HepG2 (cell line): ENCODE data around the gene BCL2L13. TPM values are rescaled to one million over a fixed set of nuclear protein-coding genes. Genes with fewer than 3 reads are reported as not detected.
A peak's percentile ranks its signal among the peaks of the same experiment; 100 is the strongest.

Experiments
- ARID3A ChIP-seq: IDR thresholded peaks from 2 replicates; pipeline ENCODE4 v1.6.1; 2012; ENCODE audit warnings: low read depth, low read length, improper control_type of control experiment
- ASH2L ChIP-seq: fragments of 300-600, 200-600 bp; sonication (generic); IDR thresholded peaks from 2 replicates; pipeline ENCODE4 v1.7.0; 2017; ENCODE audit warnings: low read depth, mild to moderate bottlenecking, moderate library complexity, mixed read lengths, low read length; ENCODE audit not compliant: insufficient read length
- FOXP4 ChIP-seq: sonication (generic); formaldehyde crosslinking; IDR thresholded peaks from 2 replicates; pipeline ENCODE4 v1.4.0; 2020; ENCODE audit warnings: missing genetic modification reagents
- GFI1 ChIP-seq: sonication (generic); formaldehyde crosslinking; IDR thresholded peaks from 2 replicates; pipeline ENCODE4 v1.5.0; 2020; ENCODE audit warnings: missing genetic modification reagents, mild to moderate bottlenecking, borderline replicate concordance
- HMG20A ChIP-seq: IDR thresholded peaks from 2 replicates; pipeline ENCODE4 v1.6.1; 2016; ENCODE audit warnings: borderline replicate concordance
- HNF1A ChIP-seq, 2 experiments: sonication (generic) in 1 of 2; formaldehyde crosslinking in 1 of 2; IDR thresholded peaks; 2 replicates each; pipeline versions ENCODE4 v1.4.0 to v1.6.1; 2016 to 2020; ENCODE audit warnings: borderline replicate concordance in 1 of 2, low read depth in 1 of 2, mild to moderate bottlenecking in 1 of 2, missing genetic modification reagents in 1 of 2
- ISL2 ChIP-seq: sonication (generic); formaldehyde crosslinking; IDR thresholded peaks from 2 replicates; pipeline ENCODE4 v1.5.0; 2020; ENCODE audit warnings: missing genetic modification reagents
- NCOR1 ChIP-seq: fragments of 200-600 bp; sonication (generic); IDR thresholded peaks from 2 replicates; pipeline ENCODE4 v1.7.0; 2017; ENCODE audit warnings: antibody characterized with exemption, low read length, borderline replicate concordance
- RFX1 ChIP-seq: fragments of 450-650 bp; IDR thresholded peaks from 2 replicates; pipeline ENCODE4 v1.6.1; 2017
- SALL1 ChIP-seq: sonication (generic); formaldehyde crosslinking; IDR thresholded peaks from 2 replicates; pipeline ENCODE4 v1.8.0; 2022; ENCODE audit warnings: mild to moderate bottlenecking, missing genetic modification reagents
- SAP130 ChIP-seq: IDR thresholded peaks from 2 replicates; pipeline ENCODE4 v1.6.1; 2016; ENCODE audit warnings: low read depth
- ZBTB46 ChIP-seq: sonication (generic); formaldehyde crosslinking; IDR thresholded peaks from 2 replicates; pipeline ENCODE4 v1.4.0; 2020; ENCODE audit warnings: mild to moderate bottlenecking, missing genetic modification reagents, borderline replicate concordance
- ZFX ChIP-seq: sonication (generic); formaldehyde crosslinking; IDR thresholded peaks from 2 replicates; pipeline ENCODE4 v1.4.0; 2020; ENCODE audit warnings: mild to moderate bottlenecking, low read depth, missing genetic modification reagents, moderate library complexity
- ZNF362 ChIP-seq: sonication (generic); formaldehyde crosslinking; IDR thresholded peaks from 2 replicates; pipeline ENCODE4 v1.4.0; 2020; ENCODE audit warnings: missing genetic modification reagents, mild to moderate bottlenecking, borderline replicate concordance
- ZNF446 ChIP-seq: sonication (generic); formaldehyde crosslinking; IDR thresholded peaks from 2 replicates; pipeline ENCODE4 v1.5.0; 2020; ENCODE audit warnings: mild to moderate bottlenecking, missing genetic modification reagents
- ZNF704 ChIP-seq: sonication (generic); formaldehyde crosslinking; IDR thresholded peaks from 2 replicates; pipeline ENCODE4 v1.8.1; 2023; ENCODE audit warnings: mild to moderate bottlenecking, inconsistent platforms, moderate library complexity, missing genetic modification reagents, borderline replicate concordance
- ZNF841 ChIP-seq: sonication (generic); formaldehyde crosslinking; IDR thresholded peaks from 2 replicates; pipeline ENCODE4 v1.8.1; 2023; ENCODE audit warnings: missing genetic modification reagents, borderline replicate concordance
- polyA plus RNA-seq, 8 experiments: library from polyadenylated mRNA; depleted of rRNA in 3 of 8; stranded (reverse) in 7 of 8; unstranded in 1 of 8; fragments of >200 nt; fragmentation: Illumina TruSeq in 4 of 8; extraction: Trizol in 4 of 8; gene quantifications; 2 replicates each; pipeline versions ENCODE4 v1.2.1 to v1.2.3, GENCODE V29; 2011 to 2016; ENCODE audit warnings: low read depth in 4 of 8, missing spikeins in 1 of 8, mixed read lengths in 1 of 8; ENCODE audit not compliant: insufficient read depth in 1 of 8
- total RNA-seq, 5 experiments: library from RNA; depleted of rRNA; stranded (reverse); fragments of >200 nt; fragmentation: Illumina TruSeq; extraction: Trizol; gene quantifications; 2 replicates each; pipeline ENCODE4 v1.2.3, GENCODE V29; 2016; ENCODE audit warnings: low read depth in 1 of 5

Gene BCL2L13
- total and polyA plus RNA-seq, 2 of the 13 experiments (the other 11 are each of a cell fraction or from before 2014, with no cell fraction given): 13.5 to 14.6 TPM

- no peak for TF ChIP-seq HMG20A (CRISPR knock-in tag)
- TF ChIP-seq ZBTB46 (CRISPR knock-in tag): no peak
- no peak for TF ChIP-seq ZNF446 (CRISPR knock-in tag)
- peak; percentile 66 for TF ChIP-seq FOXP4 (CRISPR knock-in tag)
- no peak for TF ChIP-seq ZFX (CRISPR knock-in tag)
- TF ChIP-seq SAP130: peak; percentile 11; the same call in 1 of the 2 replicates
- peak; percentile 14; the same call in 1 of the 2 replicates for TF ChIP-seq SALL1 (CRISPR knock-in tag)
- TF ChIP-seq ASH2L: peak; percentile 44
- TF ChIP-seq ZNF841 (CRISPR knock-in tag): no peak
- TF ChIP-seq ARID3A: peak; percentile 74
- peak; percentile 6; the same call in 1 of the 2 replicates for TF ChIP-seq NCOR1
- TF ChIP-seq HNF1A (IDR thresholded peaks at IDR 0.05; ENCODE audit: low read depth): peak; percentile 61; the same call in 1 of the 2 replicates
- no peak; the same call in 1 of the 2 replicates for TF ChIP-seq HNF1A (CRISPR knock-in tag; IDR thresholded peaks at IDR 0.05; ENCODE audit: borderline replicate concordance)
- no peak for TF ChIP-seq RFX1
- TF ChIP-seq GFI1 (CRISPR knock-in tag): peak; percentile 47; the same call in 1 of the 2 replicates
- TF ChIP-seq ZNF704 (CRISPR knock-in tag): no peak
- 0 out of 2 replicates have a peak, but pooled peaks have one; percentile 18 for TF ChIP-seq ISL2
- TF ChIP-seq ZNF362 (CRISPR knock-in tag): peak; percentile 54; the same call in 1 of the 2 replicates
Observed at GRCh38 chr22:17761138-17761488, 122.6 kb downstream of the BCL2L13 start (continued).
